Measurements from ENCODE around the gene SMIM41.

DNA sequence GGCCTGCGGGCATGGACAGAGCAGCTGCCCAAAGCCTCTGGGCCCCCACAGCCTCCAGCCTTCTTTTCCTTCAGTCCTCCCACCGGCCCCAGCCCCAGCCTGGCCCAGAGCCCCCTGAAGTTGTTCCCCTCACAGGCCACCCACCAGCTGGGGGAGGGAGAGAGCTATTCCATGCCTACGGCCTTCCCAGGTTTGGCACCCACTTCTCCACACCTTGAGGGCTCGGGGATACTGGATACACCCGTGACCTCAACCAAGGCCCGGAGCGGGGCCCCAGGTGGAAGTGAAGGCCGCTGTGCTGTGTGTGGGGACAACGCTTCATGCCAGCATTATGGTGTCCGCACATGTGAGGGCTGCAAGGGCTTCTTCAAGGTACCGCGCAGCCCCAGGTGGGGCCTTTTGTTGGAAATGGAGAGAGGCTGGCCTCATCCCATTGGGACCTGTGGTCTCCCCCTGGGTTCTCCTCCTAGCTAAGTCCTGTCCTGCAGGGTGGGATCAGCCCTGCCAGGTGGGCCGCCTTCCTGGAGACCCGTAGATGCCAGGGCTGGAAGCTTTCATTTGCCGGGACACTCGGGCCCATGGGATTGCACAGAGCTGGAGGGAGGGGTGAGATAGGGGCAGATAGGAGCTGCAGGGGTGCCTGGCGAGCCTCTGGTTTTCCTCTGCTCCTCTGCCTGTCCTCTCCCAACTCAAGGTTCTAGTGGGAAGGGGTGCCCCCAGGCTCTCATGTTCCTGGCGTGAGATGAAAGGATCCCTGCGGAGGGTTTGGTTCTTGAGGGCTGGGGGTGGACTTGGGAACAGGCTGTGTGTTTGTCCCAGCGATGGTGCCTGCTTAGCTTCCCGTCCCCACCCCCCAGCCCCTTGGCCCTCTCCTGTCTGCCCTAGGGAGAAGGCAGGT lies 24.4 kb upstream of the SMIM41 start:
- TF ChIP-seq, protein P1, sequence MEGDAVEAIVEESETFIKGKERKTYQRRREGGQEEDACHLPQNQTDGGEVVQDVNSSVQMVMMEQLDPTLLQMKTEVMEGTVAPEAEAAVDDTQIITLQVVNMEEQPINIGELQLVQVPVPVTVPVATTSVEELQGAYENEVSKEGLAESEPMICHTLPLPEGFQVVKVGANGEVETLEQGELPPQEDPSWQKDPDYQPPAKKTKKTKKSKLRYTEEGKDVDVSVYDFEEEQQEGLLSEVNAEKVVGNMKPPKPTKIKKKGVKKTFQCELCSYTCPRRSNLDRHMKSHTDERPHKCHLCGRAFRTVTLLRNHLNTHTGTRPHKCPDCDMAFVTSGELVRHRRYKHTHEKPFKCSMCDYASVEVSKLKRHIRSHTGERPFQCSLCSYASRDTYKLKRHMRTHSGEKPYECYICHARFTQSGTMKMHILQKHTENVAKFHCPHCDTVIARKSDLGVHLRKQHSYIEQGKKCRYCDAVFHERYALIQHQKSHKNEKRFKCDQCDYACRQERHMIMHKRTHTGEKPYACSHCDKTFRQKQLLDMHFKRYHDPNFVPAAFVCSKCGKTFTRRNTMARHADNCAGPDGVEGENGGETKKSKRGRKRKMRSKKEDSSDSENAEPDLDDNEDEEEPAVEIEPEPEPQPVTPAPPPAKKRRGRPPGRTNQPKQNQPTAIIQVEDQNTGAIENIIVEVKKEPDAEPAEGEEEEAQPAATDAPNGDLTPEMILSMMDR (conservative IDR thresholded peaks at IDR 0.05; ENCODE audit: low read depth, low read length), result no peak
- TF ChIP-seq EZH2 (IDR thresholded peaks at IDR 0.05; ENCODE audit: low read length, unreplicated experiment) (no peak), EZH2phosphoT487 (IDR thresholded peaks at IDR 0.05; ENCODE audit: borderline replicate concordance, low read length) (no peak)

All from PC-3 (cell line).